Thoracic aorta (tissue), 2 donors: ENCODE data around the gene CDKN2B. TPM values are rescaled to one million over a fixed set of nuclear protein-coding genes. Genes with fewer than 3 reads are reported as not detected.

ENCODE experiments used
- ATAC-seq: fragments of 150-250 bp; one replicate; pipeline ENCODE4 v1.8.0; 2017; ENCODE audit warnings: low read depth; ENCODE audit not compliant: insufficient number of reproducible peaks, low FRiP score
- DNase-seq: peaks from one replicate; pipeline ENCODE4 v3.0.0-alpha.2; 2020; ENCODE audit warnings: low spot score
- H3K27ac ChIP-seq, 2 donors: fragments of 200-600 bp; sonication (generic); 1 replicate in 1 of 2; 2 replicates in 1 of 2; pipeline ENCODE4 v1.5.1; 2016; ENCODE audit warnings: mild to moderate bottlenecking in 2 of 2, moderate library complexity in 2 of 2
- H3K27me3 ChIP-seq: fragments of 200-600 bp; sonication (generic); replicated peaks from 2 replicates; pipeline ENCODE4 v1.6.0; 2016; ENCODE audit warnings: mild to moderate bottlenecking; ENCODE audit not compliant: insufficient read depth
- H3K36me3 ChIP-seq: fragments of 200-600 bp; sonication (generic); one replicate; pipeline ENCODE4 v1.5.1; 2016
- H3K4me1 ChIP-seq, 2 donors: fragments of 200-600 bp; sonication (generic); 1 replicate in 1 of 2; 2 replicates in 1 of 2; pipeline versions ENCODE4 v1.5.1 to v1.6.0; 2016; ENCODE audit warnings: low read depth in 2 of 2, mild to moderate bottlenecking in 1 of 2; ENCODE audit not compliant: control insufficient read depth in 1 of 2
- H3K4me3 ChIP-seq: fragments of 200-600 bp; sonication (generic); 2 replicates; pipeline ENCODE4 v1.5.1; 2016; ENCODE audit warnings: mild to moderate bottlenecking
- H3K9me3 ChIP-seq: fragments of 200-600 bp; sonication (generic); 2 replicates; pipeline ENCODE4 v1.5.1; 2016
- total RNA-seq, 2 donors: library from RNA; depleted of rRNA; stranded (reverse); fragments of >200 nt; gene quantifications; one replicate each; pipeline versions ENCODE4 v1.1.0 to v1.2.3, GENCODE V29; 2016
- TF ChIP-seq, protein P1 (sequence below): fragments of 200-600 bp; sonication (generic); IDR thresholded peaks from one replicate; pipeline ENCODE4 v1.5.1; 2019; ENCODE audit warnings: antibody characterized with exemption

CDKN2B gene
- total RNA-seq, 2 donors from 2014 or later = 2.6 to 10.0 TPM

- H3K9me3 ChIP-seq = no peaks in the 10 kb centered on the region
- no peaks in the 10 kb centered on the region for H3K4me1 ChIP-seq
- TF ChIP-seq, protein P1, sequence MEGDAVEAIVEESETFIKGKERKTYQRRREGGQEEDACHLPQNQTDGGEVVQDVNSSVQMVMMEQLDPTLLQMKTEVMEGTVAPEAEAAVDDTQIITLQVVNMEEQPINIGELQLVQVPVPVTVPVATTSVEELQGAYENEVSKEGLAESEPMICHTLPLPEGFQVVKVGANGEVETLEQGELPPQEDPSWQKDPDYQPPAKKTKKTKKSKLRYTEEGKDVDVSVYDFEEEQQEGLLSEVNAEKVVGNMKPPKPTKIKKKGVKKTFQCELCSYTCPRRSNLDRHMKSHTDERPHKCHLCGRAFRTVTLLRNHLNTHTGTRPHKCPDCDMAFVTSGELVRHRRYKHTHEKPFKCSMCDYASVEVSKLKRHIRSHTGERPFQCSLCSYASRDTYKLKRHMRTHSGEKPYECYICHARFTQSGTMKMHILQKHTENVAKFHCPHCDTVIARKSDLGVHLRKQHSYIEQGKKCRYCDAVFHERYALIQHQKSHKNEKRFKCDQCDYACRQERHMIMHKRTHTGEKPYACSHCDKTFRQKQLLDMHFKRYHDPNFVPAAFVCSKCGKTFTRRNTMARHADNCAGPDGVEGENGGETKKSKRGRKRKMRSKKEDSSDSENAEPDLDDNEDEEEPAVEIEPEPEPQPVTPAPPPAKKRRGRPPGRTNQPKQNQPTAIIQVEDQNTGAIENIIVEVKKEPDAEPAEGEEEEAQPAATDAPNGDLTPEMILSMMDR = no peak
- DNase-seq (no peak), ATAC-seq (no peak)
- H3K27ac ChIP-seq = no peak overlapping the region
- no peaks in the 10 kb centered on the region for H3K27me3 ChIP-seq
- H3K36me3 ChIP-seq = no peaks in the 10 kb centered on the region
- H3K4me3 ChIP-seq = no peak overlapping the region
Observed at GRCh38 chr9:22046243-22046885, 37.3 kb upstream of the CDKN2B start.

DNA sequence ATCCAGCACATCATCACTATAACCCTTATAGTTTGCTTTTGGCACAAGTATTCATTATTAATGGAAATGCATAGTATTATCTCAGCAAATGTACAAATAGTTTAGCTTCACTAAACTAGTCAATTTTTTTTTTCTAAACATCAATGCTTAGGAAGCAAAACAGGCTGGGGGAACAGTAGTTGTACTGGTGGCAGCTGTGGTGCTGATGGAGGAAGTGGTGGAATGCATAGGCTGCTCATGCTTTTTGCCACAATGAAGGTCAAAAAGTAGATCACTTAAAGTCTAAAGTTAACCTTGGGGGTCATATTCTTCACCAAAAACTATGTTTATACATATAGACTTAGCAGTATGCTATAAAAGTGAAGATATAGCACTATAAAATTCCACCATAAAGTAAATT, 36.3 kb upstream of the CDKN2B start:
- no peaks in the 10 kb centered on the region for H3K27me3 ChIP-seq
- TF ChIP-seq, protein P1 = no peak
- H3K36me3 ChIP-seq = no peaks in the 10 kb centered on the region
- ATAC-seq = no peak
- H3K4me1 ChIP-seq = no peaks in the 10 kb centered on the region
- H3K4me3 ChIP-seq = no peak overlapping the region
- no peak for DNase-seq
- no peaks in the 10 kb centered on the region for H3K9me3 ChIP-seq
- no peak overlapping the region for H3K27ac ChIP-seq

GRCh38 chr9:22044583-22044982, 35.5 kb upstream of the CDKN2B start:
- TF ChIP-seq, protein P1 = no peak
- Histone ChIP-seq H3K27me3 (no peaks in the 10 kb centered on the region), H3K4me1 (no peaks in the 10 kb centered on the region), H3K4me3 (no peak overlapping the region), H3K27ac (no peak overlapping the region), H3K9me3 (no peaks in the 10 kb centered on the region), H3K36me3 (no peaks in the 10 kb centered on the region)
- DNase-seq (no peak), ATAC-seq (no peak)

- Histone ChIP-seq H3K9me3 (no peaks in the 10 kb centered on the region), H3K27ac (no peak overlapping the region), H3K36me3 (no peaks in the 10 kb centered on the region), H3K27me3 (no peaks in the 10 kb centered on the region), H3K4me1 (no peaks in the 10 kb centered on the region), H3K4me3 (no peak overlapping the region)
- ATAC-seq = no peak
- DNase-seq = no peak
- TF ChIP-seq, protein P1 = no peak
Observed at GRCh38 chr9:22043928-22044327, 34.8 kb upstream of the CDKN2B start.

DNA sequence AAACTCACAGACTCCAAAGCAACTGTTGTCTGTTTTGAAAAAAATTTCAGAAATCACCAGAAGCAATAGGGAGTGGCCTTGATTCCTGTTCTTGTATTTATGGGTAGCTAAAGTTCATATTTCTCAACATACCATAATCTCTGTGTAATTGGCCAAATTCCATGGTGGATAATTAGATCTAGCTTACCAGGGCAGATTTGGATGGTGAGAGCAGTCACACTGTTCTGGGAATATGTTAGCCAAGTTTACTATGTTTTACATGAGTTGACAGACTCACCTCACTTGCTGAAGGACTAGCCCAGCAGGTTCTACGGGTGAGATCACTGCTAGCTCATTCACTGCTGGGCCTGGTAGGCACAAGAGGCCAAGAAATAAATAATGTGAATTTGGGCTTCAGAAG, 32.7 kb upstream of the CDKN2B start:
- Histone ChIP-seq H3K4me1 (no peaks in the 10 kb centered on the region), H3K4me3 (no peak overlapping the region), H3K36me3 (no peaks in the 10 kb centered on the region), H3K27me3 (no peaks in the 10 kb centered on the region), H3K9me3 (no peaks in the 10 kb centered on the region), H3K27ac (no peak overlapping the region)
- TF ChIP-seq, protein P1 = no peak
- no peak for ATAC-seq
- no peak for DNase-seq
